Gastrocnemius medialis (tissue), 4 donors: ENCODE measurements around the gene TNIP3. TPM values are rescaled to one million over a fixed set of nuclear protein-coding genes. Genes with fewer than 3 reads are reported as not detected.

Source experiments
- ATAC-seq, 2 donors: fragments of 150-250 bp; one replicate each; pipeline ENCODE4 v1.9.1; 2016
- DNase-seq, 2 donors: peaks; one replicate each; pipeline ENCODE4 v3.0.0-alpha.2; 2019
- H3K27ac ChIP-seq, 4 donors: fragments of 200-600 bp; sonication (generic); 1 replicate in 1 of 4; 2 replicates in 3 of 4; pipeline ENCODE4 v1.5.1; 2016 to 2018; ENCODE audit warnings: mild to moderate bottlenecking in 2 of 4, moderate library complexity in 1 of 4
- H3K27me3 ChIP-seq, 3 donors: fragments of 200-600 bp; sonication (generic) in 2 of 3; 1 replicate in 1 of 3; 2 replicates in 2 of 3; pipeline versions ENCODE4 v1.5.1 to v1.6.0; 2016 to 2019; ENCODE audit warnings: mild to moderate bottlenecking in 1 of 3, moderate library complexity in 1 of 3
- H3K36me3 ChIP-seq, 2 donors: fragments of 200-600 bp; sonication (generic) in 1 of 2; one replicate each; pipeline ENCODE4 v1.5.1; 2017 to 2018
- H3K4me1 ChIP-seq, 2 donors: fragments of 200-600 bp; sonication (generic) in 1 of 2; one replicate each; pipeline ENCODE4 v1.5.1; 2016 to 2017; ENCODE audit warnings: mild to moderate bottlenecking in 2 of 2
- H3K4me3 ChIP-seq, 4 donors: fragments of 200-600 bp; sonication (generic) in 3 of 4; 1 replicate in 1 of 4; 2 replicates in 3 of 4; pipeline ENCODE4 v1.5.1; 2016 to 2019; ENCODE audit warnings: mild to moderate bottlenecking in 2 of 4
- H3K9me3 ChIP-seq, 3 donors: fragments of 200-600 bp; sonication (generic) in 2 of 3; 1 replicate in 1 of 3; 2 replicates in 2 of 3; pipeline ENCODE4 v1.5.1; 2016 to 2019
- CTCF ChIP-seq, 5 experiments: fragments of 450-650 bp in 3 of 5; fragments of 200-600 bp in 2 of 5; sonication (generic) in 2 of 5; IDR thresholded peaks in 4 of 5; conservative IDR thresholded peaks in 1 of 5; 1 replicate in 4 of 5; 2 replicates in 1 of 5; pipeline ENCODE4 v1.5.1; 2016 to 2019; ENCODE audit warnings: antibody characterized with exemption in 5 of 5, mild to moderate bottlenecking in 3 of 5, moderate library complexity in 3 of 5
- POLR2A ChIP-seq, 2 donors: fragments of 450-650 bp; IDR thresholded peaks; one replicate each; pipeline ENCODE4 v1.6.1; 2017; ENCODE audit warnings: antibody characterized with exemption in 2 of 2, mild to moderate bottlenecking in 2 of 2, moderate library complexity in 2 of 2
- in situ Hi-C, 4 donors: fragments of 200-750 bp; cut with MboI; loops; one replicate each; pipeline versions ENCODE4 v1.15.0 to v1.8.0; 2017; ENCODE audit warnings: low sequenced_read_pairs in 4 of 4
- intact Hi-C: fragments of 100-400 bp; cut with DNase I; formaldehyde crosslinking; loops from one replicate; pipeline ENCODE4 v1.15.1; 2023; ENCODE audit warnings: low total_unique reads
- total RNA-seq, 4 donors: library from RNA; depleted of rRNA; stranded (reverse); fragments of >200 nt; gene quantifications; one replicate each; pipeline versions ENCODE4 v1.1.0 to v1.2.3, GENCODE V29; 2016

TNIP3 gene
- total RNA-seq, 4 donors from 2014 or later, result not detected

GRCh38 chr4:121189326-121190215 is 25.4 kb upstream of the TNIP3 start:
- in situ Hi-C loops (loop anchor here in 3 of 4 donors (5.0 to 25.0 kb wide), 3 partner anchors 63 to 548 kb away; no protein-coding TSS in a partner anchor), intact Hi-C loops (loop anchor here (5.0 kb wide), 1 partner anchor 538 kb away; no protein-coding TSS in a partner anchor)
- no peaks in the 10 kb centered on the region for H3K36me3 ChIP-seq
- no peaks in the 10 kb centered on the region for H3K9me3 ChIP-seq
- no peak overlapping the region for H3K27ac ChIP-seq
- TF ChIP-seq POLR2A (IDR thresholded peaks at IDR 0.05) (no peak), CTCF (IDR thresholded peaks at IDR 0.05 in 4 of 5, conservative IDR thresholded peaks at IDR 0.05 in 1 of 5) (no peak)
- no peak overlapping the region for H3K4me3 ChIP-seq
- DNase-seq (no peak), ATAC-seq (no peak)
- no peaks in the 10 kb centered on the region for H3K4me1 ChIP-seq
- no peaks in the 10 kb centered on the region for H3K27me3 ChIP-seq

- H3K27ac ChIP-seq, result no peak overlapping the region
- TF ChIP-seq POLR2A (IDR thresholded peaks at IDR 0.05) (no peak), CTCF (IDR thresholded peaks at IDR 0.05 in 4 of 5, conservative IDR thresholded peaks at IDR 0.05 in 1 of 5) (no peak)
- no peak overlapping the region for H3K4me3 ChIP-seq
- DNase-seq (no peak), ATAC-seq (no peak)
- intact Hi-C loops, result no loop called here
- in situ Hi-C loops, result loop anchor here in 2 of 4 donors (5.0 to 25.0 kb wide), 2 partner anchors 65 to 550 kb away; no protein-coding TSS in a partner anchor
- no peaks in the 10 kb centered on the region for H3K9me3 ChIP-seq
- no peaks in the 10 kb centered on the region for H3K4me1 ChIP-seq
- H3K36me3 ChIP-seq, result no peaks in the 10 kb centered on the region
- H3K27me3 ChIP-seq, result no peaks in the 10 kb centered on the region
Observed at GRCh38 chr4:121187206-121187605, 23.1 kb upstream of the TNIP3 start.

- TF ChIP-seq CTCF (IDR thresholded peaks at IDR 0.05 in 4 of 5, conservative IDR thresholded peaks at IDR 0.05 in 1 of 5) (no peak), POLR2A (IDR thresholded peaks at IDR 0.05) (no peak)
- in situ Hi-C loops (loop anchor here in 2 of 4 donors (5.0 to 25.0 kb wide), 2 partner anchors 66 to 551 kb away; no protein-coding TSS in a partner anchor), intact Hi-C loops (no loop called here)
- DNase-seq (no peak), ATAC-seq (no peak)
- no peak overlapping the region for H3K27ac ChIP-seq
- no peaks in the 10 kb centered on the region for H3K9me3 ChIP-seq
- no peaks in the 10 kb centered on the region for H3K27me3 ChIP-seq
- no peaks in the 10 kb centered on the region for H3K4me1 ChIP-seq
- no peaks in the 10 kb centered on the region for H3K36me3 ChIP-seq
- no peak overlapping the region for H3K4me3 ChIP-seq
Observed at GRCh38 chr4:121185960-121186359, 21.8 kb upstream of the TNIP3 start.

- Histone ChIP-seq H3K36me3 (no peaks in the 10 kb centered on the region), H3K9me3 (no peaks in the 10 kb centered on the region), H3K27ac (no peak overlapping the region), H3K27me3 (no peaks in the 10 kb centered on the region), H3K4me1 (no peaks in the 10 kb centered on the region), H3K4me3 (no peak overlapping the region)
- intact Hi-C loops (no loop called here), in situ Hi-C loops (loop anchor here in 1 of 4 donors (25.0 kb wide), 1 partner anchor 553 kb away; no protein-coding TSS in a partner anchor)
- TF ChIP-seq CTCF (IDR thresholded peaks at IDR 0.05 in 4 of 5, conservative IDR thresholded peaks at IDR 0.05 in 1 of 5), result no peak
- no peak for TF ChIP-seq POLR2A (IDR thresholded peaks at IDR 0.05)
- ATAC-seq (no peak), DNase-seq (no peak)
Observed at GRCh38 chr4:121183989-121184388, 19.9 kb upstream of the TNIP3 start.
